ENCODE measurements around the gene GNS. TPM values are rescaled to one million over a fixed set of nuclear protein-coding genes. Genes with fewer than 3 reads are reported as not detected.

Gene GNS
- total RNA-seq, 1 donor from 2014 or later: 76.7 TPM

GRCh38 chr12:64714551-64714968 is 44.6 kb downstream of the GNS start:
- H3K27me3 Mint-ChIP-seq: no peaks in the 10 kb centered on the region
- H3K36me3 Mint-ChIP-seq: peaks cover 43% of the 10 kb centered on the region
- no peak for TF ChIP-seq CTCF (conservative IDR thresholded peaks at IDR 0.05)
- H3K27ac Mint-ChIP-seq: no peak overlapping the region
- DNase-seq (ENCODE audit: extremely low spot score, unreplicated experiment): no peak
- no peak overlapping the region for H3K4me3 Mint-ChIP-seq
- no peaks in the 10 kb centered on the region for H3K4me1 Mint-ChIP-seq (ENCODE audit: unreplicated experiment)
- no peaks in the 10 kb centered on the region for H3K9me3 Mint-ChIP-seq

- Mint-ChIP-seq H3K27ac (no peak overlapping the region), H3K27me3 (no peaks in the 10 kb centered on the region), H3K4me1 (ENCODE audit: unreplicated experiment) (no peaks in the 10 kb centered on the region), H3K4me3 (no peak overlapping the region), H3K36me3 (peaks cover 39% of the 10 kb centered on the region), H3K9me3 (no peaks in the 10 kb centered on the region)
- TF ChIP-seq CTCF (conservative IDR thresholded peaks at IDR 0.05): no peak
- DNase-seq (ENCODE audit: extremely low spot score, unreplicated experiment): no peak
Measured at GRCh38 chr12:64713376-64713775, 45.8 kb downstream of the GNS start.

GRCh38 chr12:64709429-64709828 is 49.8 kb downstream of the GNS start:
- peaks cover 15% of the 10 kb centered on the region for H3K36me3 Mint-ChIP-seq
- peaks cover 13% of the 10 kb centered on the region for H3K4me1 Mint-ChIP-seq (ENCODE audit: unreplicated experiment)
- H3K27me3 Mint-ChIP-seq: no peaks in the 10 kb centered on the region
- no peak overlapping the region for H3K27ac Mint-ChIP-seq
- no peaks in the 10 kb centered on the region for H3K9me3 Mint-ChIP-seq
- no peak overlapping the region for H3K4me3 Mint-ChIP-seq
- TF ChIP-seq CTCF (conservative IDR thresholded peaks at IDR 0.05): no peak
- DNase-seq (ENCODE audit: extremely low spot score, unreplicated experiment): no peak

- H3K9me3 Mint-ChIP-seq: no peaks in the 10 kb centered on the region
- peaks cover 6% of the 10 kb centered on the region for H3K36me3 Mint-ChIP-seq
- no peak for TF ChIP-seq CTCF (conservative IDR thresholded peaks at IDR 0.05)
- peaks cover 14% of the 10 kb centered on the region for H3K4me1 Mint-ChIP-seq (ENCODE audit: unreplicated experiment)
- no peaks in the 10 kb centered on the region for H3K27me3 Mint-ChIP-seq
- no peak overlapping the region for H3K4me3 Mint-ChIP-seq
- no peak for DNase-seq (ENCODE audit: extremely low spot score, unreplicated experiment)
- no peak overlapping the region for H3K27ac Mint-ChIP-seq
Measured at GRCh38 chr12:64707926-64708325, 51.3 kb downstream of the GNS start.

GRCh38 chr12:64707362-64707761 is 51.8 kb downstream of the GNS start:
- DNase-seq (ENCODE audit: extremely low spot score, unreplicated experiment): no peak
- Mint-ChIP-seq H3K4me3 (no peak overlapping the region), H3K27me3 (no peaks in the 10 kb centered on the region), H3K9me3 (no peaks in the 10 kb centered on the region), H3K27ac (no peak overlapping the region), H3K36me3 (peaks cover 4% of the 10 kb centered on the region), H3K4me1 (ENCODE audit: unreplicated experiment) (peaks cover 14% of the 10 kb centered on the region)
- TF ChIP-seq CTCF (conservative IDR thresholded peaks at IDR 0.05): no peak

GRCh38 chr12:64706857-64707256 is 52.3 kb downstream of the GNS start:
- TF ChIP-seq CTCF (conservative IDR thresholded peaks at IDR 0.05): no peak
- H3K36me3 Mint-ChIP-seq: peaks cover 4% of the 10 kb centered on the region
- H3K27ac Mint-ChIP-seq: no peak overlapping the region
- H3K9me3 Mint-ChIP-seq: no peaks in the 10 kb centered on the region
- no peaks in the 10 kb centered on the region for H3K27me3 Mint-ChIP-seq
- H3K4me1 Mint-ChIP-seq (ENCODE audit: unreplicated experiment): peaks cover 14% of the 10 kb centered on the region
- H3K4me3 Mint-ChIP-seq: no peak overlapping the region
- DNase-seq (ENCODE audit: extremely low spot score, unreplicated experiment): no peak

Data from type B pancreatic cell (in vitro differentiated cells).